HCT116 (cell line): ENCODE measurements around the gene INO80C.

Experiments used
- ATF3 ChIP-seq: IDR thresholded peaks from 2 replicates; pipeline ENCODE4 v1.6.1; 2012
- CTCF ChIP-seq, 3 experiments: fragments of 200-600 bp in 1 of 3; sonication (generic) in 1 of 3; IDR thresholded peaks in 2 of 3; conservative IDR thresholded peaks in 1 of 3; 2 replicates each; pipeline ENCODE4 v1.5.1; 2012 to 2017; ENCODE audit warnings: low read depth in 2 of 3, low read length in 2 of 3, antibody characterized with exemption in 1 of 3, borderline replicate concordance in 1 of 3, control low read depth in 1 of 3, mild to moderate bottlenecking in 1 of 3, mixed read lengths in 1 of 3, mixed run types in 1 of 3, moderate library complexity in 1 of 3; ENCODE audit not compliant: insufficient read depth in 1 of 3

- no peak for TF ChIP-seq CTCF (IDR thresholded peaks at IDR 0.05 in 2 of 3, conservative IDR thresholded peaks at IDR 0.05 in 1 of 3; ENCODE audit: borderline replicate concordance in 1 of 3, insufficient read depth in 1 of 3, low read depth in 2 of 3, low read length in 2 of 3)
- TF ChIP-seq ATF3 = no peak
These were observed 41.6 kb downstream of the INO80C start for GRCh38 chr18:35455926-35456763.
